ENCODE data around the gene POLD3.

DNA sequence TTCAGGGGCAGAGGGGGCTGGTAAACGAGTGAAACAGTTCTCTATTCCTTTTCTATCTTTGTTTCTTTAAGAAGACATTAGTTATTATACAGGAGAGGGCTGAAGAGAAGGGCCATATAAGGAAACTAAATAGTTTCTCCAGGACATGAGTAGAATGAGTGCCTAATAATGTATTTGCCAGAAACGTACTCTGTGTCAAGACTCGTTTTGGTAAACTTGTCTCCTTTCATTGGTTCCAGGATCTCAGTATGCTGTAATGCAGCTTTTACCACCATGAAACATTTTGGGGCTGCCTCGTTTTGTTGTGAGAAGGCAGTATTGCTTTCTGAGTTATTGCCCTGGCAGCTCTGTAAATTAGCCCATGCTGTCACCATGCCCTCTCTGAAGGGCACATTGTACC lies 51.7 kb downstream of the POLD3 start:
- TF ChIP-seq EZH2 (IDR thresholded peaks at IDR 0.05) (no peak), RAD21 (IDR thresholded peaks at IDR 0.05; ENCODE audit: low read depth) (no peak), YY1 (IDR thresholded peaks at IDR 0.05; ENCODE audit: extremely low read depth, insufficient replicate concordance, low read depth, low read length) (no peak), POLR2AphosphoS5 (IDR thresholded peaks at IDR 0.05; ENCODE audit: low read depth, low read length) (no peak), POLR2A (IDR thresholded peaks at IDR 0.05; ENCODE audit: borderline replicate concordance, extremely low read depth, insufficient read depth, insufficient read length) (no peak), TCF7L2 (IDR thresholded peaks at IDR 0.05; ENCODE audit: borderline replicate concordance, extremely low read depth, insufficient read depth, insufficient read length) (no peak)
- TF ChIP-seq, protein P1, sequence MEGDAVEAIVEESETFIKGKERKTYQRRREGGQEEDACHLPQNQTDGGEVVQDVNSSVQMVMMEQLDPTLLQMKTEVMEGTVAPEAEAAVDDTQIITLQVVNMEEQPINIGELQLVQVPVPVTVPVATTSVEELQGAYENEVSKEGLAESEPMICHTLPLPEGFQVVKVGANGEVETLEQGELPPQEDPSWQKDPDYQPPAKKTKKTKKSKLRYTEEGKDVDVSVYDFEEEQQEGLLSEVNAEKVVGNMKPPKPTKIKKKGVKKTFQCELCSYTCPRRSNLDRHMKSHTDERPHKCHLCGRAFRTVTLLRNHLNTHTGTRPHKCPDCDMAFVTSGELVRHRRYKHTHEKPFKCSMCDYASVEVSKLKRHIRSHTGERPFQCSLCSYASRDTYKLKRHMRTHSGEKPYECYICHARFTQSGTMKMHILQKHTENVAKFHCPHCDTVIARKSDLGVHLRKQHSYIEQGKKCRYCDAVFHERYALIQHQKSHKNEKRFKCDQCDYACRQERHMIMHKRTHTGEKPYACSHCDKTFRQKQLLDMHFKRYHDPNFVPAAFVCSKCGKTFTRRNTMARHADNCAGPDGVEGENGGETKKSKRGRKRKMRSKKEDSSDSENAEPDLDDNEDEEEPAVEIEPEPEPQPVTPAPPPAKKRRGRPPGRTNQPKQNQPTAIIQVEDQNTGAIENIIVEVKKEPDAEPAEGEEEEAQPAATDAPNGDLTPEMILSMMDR (IDR thresholded peaks at IDR 0.05 in 2 of 3, conservative IDR thresholded peaks at IDR 0.05 in 1 of 3; ENCODE audit: borderline replicate concordance in 1 of 3, insufficient read depth in 1 of 3, low read depth in 2 of 3, low read length in 2 of 3): no peak
- TF ChIP-seq, protein P2, sequence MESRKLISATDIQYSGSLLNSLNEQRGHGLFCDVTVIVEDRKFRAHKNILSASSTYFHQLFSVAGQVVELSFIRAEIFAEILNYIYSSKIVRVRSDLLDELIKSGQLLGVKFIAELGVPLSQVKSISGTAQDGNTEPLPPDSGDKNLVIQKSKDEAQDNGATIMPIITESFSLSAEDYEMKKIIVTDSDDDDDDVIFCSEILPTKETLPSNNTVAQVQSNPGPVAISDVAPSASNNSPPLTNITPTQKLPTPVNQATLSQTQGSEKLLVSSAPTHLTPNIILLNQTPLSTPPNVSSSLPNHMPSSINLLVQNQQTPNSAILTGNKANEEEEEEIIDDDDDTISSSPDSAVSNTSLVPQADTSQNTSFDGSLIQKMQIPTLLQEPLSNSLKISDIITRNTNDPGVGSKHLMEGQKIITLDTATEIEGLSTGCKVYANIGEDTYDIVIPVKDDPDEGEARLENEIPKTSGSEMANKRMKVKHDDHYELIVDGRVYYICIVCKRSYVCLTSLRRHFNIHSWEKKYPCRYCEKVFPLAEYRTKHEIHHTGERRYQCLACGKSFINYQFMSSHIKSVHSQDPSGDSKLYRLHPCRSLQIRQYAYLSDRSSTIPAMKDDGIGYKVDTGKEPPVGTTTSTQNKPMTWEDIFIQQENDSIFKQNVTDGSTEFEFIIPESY (IDR thresholded peaks at IDR 0.05; ENCODE audit: extremely low read depth, insufficient replicate concordance, low read length): no peak
- TF ChIP-seq, protein P3, sequence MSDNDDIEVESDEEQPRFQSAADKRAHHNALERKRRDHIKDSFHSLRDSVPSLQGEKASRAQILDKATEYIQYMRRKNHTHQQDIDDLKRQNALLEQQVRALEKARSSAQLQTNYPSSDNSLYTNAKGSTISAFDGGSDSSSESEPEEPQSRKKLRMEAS (IDR thresholded peaks at IDR 0.05): no peak
